Central memory CD8-positive, alpha-beta T cell (primary cell): ENCODE results near the gene SDHC.

Source experiments
- ATAC-seq: fragments of 150-1000 bp; cut with Tn5 transposase; replicated peaks from 2 replicates; pipeline ENCODE4 v1.10.0; 2022; ENCODE audit warnings: mild to moderate bottlenecking, moderate FRiP score, moderate number of reproducible peaks; ENCODE audit not compliant: poor library complexity, severe bottlenecking; ENCODE audit errors: extremely low read depth
- DNase-seq, 2 donors: peaks; one replicate each; pipeline ENCODE4 v3.0.0; 2021; ENCODE audit warnings: low spot score in 2 of 2
- H3K27ac Mint-ChIP-seq: one replicate; pipeline ENCODE4 v1.8.0; 2022; ENCODE audit warnings: low read depth, mild to moderate bottlenecking, moderate library complexity, mixed read lengths
- H3K27me3 Mint-ChIP-seq: one replicate; pipeline ENCODE4 v1.8.0; 2022; ENCODE audit warnings: mixed read lengths
- H3K36me3 Mint-ChIP-seq: one replicate; pipeline ENCODE4 v1.8.0; 2022; ENCODE audit warnings: mild to moderate bottlenecking, moderate library complexity, mixed read lengths; ENCODE audit not compliant: insufficient read depth
- H3K4me1 Mint-ChIP-seq: one replicate; pipeline ENCODE4 v1.8.0; 2022; ENCODE audit warnings: mixed read lengths
- H3K4me3 Mint-ChIP-seq: one replicate; pipeline ENCODE4 v1.8.0; 2022; ENCODE audit warnings: mild to moderate bottlenecking, moderate library complexity, mixed read lengths
- H3K9me3 Mint-ChIP-seq: one replicate; pipeline ENCODE4 v1.8.0; 2022; ENCODE audit warnings: mixed read lengths

SDHC gene

GRCh38 chr1:161314201-161314981, at the start of gene SDHC:
Gene SDHC (plus strand): TSS chr1:161314381. CDS start chr1:161314406, 25 bp downstream.
- peak within 1 kb of the TSS; percentile 95 for H3K4me3 Mint-ChIP-seq
- no peaks in the 10 kb centered on the region for H3K9me3 Mint-ChIP-seq
- H3K4me1 Mint-ChIP-seq: peaks cover 18% of the 10 kb centered on the region
- H3K36me3 Mint-ChIP-seq: peaks cover 15% of the 10 kb centered on the region
- DNase-seq (peak; percentile 83 to 87), ATAC-seq (peak; percentile 99)
- H3K27me3 Mint-ChIP-seq: no peaks in the 10 kb centered on the region
- peak within 1 kb of the TSS; percentile 99 for H3K27ac Mint-ChIP-seq

- Mint-ChIP-seq H3K27ac (no peak overlapping the region), H3K4me1 (peaks cover 4% of the 10 kb centered on the region), H3K27me3 (peaks cover 56% of the 10 kb centered on the region), H3K9me3 (no peaks in the 10 kb centered on the region), H3K4me3 (no peak overlapping the region), H3K36me3 (no peaks in the 10 kb centered on the region)
- ATAC-seq: no peak
- DNase-seq: no peak
Measured at GRCh38 chr1:161265305-161265704, 48.9 kb upstream of the SDHC start.

DNA sequence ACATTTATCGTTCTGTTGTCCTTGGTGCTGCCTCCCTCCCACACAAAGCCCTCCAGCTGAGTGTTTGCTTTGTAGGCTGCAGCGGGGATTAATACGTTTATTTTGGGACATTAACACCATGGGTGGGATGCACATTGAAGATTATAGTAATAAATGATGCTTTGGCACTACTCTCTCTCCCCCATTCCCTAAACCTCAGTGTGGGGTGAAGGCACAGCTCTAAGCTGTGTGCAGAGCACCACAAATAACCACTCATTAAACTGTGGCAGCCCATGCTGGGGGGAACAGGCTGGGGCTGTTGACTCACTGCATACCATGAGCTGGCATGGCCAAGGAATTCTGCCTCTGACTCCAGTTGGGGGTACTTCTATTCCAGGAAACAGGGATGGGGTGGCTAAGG, 48.0 kb upstream of the SDHC start:
- DNase-seq: no peak
- H3K27me3 Mint-ChIP-seq: peaks cover 47% of the 10 kb centered on the region

GRCh38 chr1:161266836-161267235, 47.3 kb upstream of the SDHC start:
- Mint-ChIP-seq H3K4me3 (no peak overlapping the region), H3K36me3 (peaks cover 1% of the 10 kb centered on the region), H3K9me3 (no peaks in the 10 kb centered on the region), H3K27me3 (peaks cover 46% of the 10 kb centered on the region), H3K4me1 (no peaks in the 10 kb centered on the region), H3K27ac (no peak overlapping the region)
- no peak for DNase-seq
- ATAC-seq: no peak

More for the DNA sequence above, 48.0 kb upstream of the SDHC start:
- no peak for ATAC-seq
- Mint-ChIP-seq H3K27ac (no peak overlapping the region), H3K36me3 (no peaks in the 10 kb centered on the region), H3K9me3 (no peaks in the 10 kb centered on the region), H3K4me3 (no peak overlapping the region), H3K4me1 (no peaks in the 10 kb centered on the region)

DNA sequence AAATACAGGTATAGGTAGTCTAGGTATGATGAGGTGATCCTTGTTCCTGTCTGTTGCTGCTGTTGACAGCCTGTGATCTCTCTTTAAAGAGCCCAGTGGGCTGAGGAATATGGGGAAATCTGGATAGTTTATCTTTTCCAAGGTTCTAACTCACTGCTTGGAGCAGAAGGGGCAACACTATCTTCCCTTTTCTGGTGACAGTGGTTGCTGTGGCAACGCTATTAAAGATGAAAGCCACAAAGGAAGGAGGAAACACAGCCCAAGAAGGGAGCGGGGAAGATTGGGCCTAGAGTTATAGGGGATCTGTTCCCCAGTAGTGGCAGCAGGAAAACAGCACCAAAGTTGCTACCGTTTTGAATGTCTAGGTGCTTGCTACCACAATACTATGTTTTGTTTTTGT, 46.9 kb upstream of the SDHC start:
- no peaks in the 10 kb centered on the region for H3K4me1 Mint-ChIP-seq
- ATAC-seq (no peak), DNase-seq (no peak)
- no peak overlapping the region for H3K27ac Mint-ChIP-seq
- peaks cover 1% of the 10 kb centered on the region for H3K36me3 Mint-ChIP-seq
- no peaks in the 10 kb centered on the region for H3K9me3 Mint-ChIP-seq
- peaks cover 46% of the 10 kb centered on the region for H3K27me3 Mint-ChIP-seq
- H3K4me3 Mint-ChIP-seq: no peak overlapping the region

DNA sequence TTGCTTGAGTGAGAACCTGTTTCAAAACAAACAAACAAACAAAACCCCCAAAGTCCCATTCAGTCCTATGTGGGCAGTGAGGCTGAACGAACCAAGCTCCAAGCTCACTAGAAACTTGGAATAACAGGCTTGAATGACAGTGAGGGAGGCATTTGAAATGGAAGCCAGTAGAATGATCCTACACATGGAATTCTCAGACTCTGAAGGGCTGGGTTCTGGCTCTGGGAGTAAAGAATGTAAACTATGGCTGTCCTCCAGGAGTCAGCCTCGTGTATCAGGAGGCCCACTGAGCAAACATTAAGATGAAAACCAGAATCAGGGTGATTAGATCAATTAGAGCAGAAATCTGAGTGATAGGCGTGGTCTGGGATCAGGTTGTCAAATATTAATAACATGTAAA, 40.8 kb upstream of the SDHC start:
- peaks cover 37% of the 10 kb centered on the region for H3K27me3 Mint-ChIP-seq
- ATAC-seq: no peak

GRCh38 chr1:161274874-161275273, 39.3 kb upstream of the SDHC start:
- Mint-ChIP-seq H3K27me3 (peaks cover 37% of the 10 kb centered on the region), H3K36me3 (peaks cover 1% of the 10 kb centered on the region), H3K4me1 (no peaks in the 10 kb centered on the region)

More for the DNA sequence above, 40.8 kb upstream of the SDHC start:
- no peaks in the 10 kb centered on the region for H3K4me1 Mint-ChIP-seq
- no peaks in the 10 kb centered on the region for H3K9me3 Mint-ChIP-seq
- peaks cover 1% of the 10 kb centered on the region for H3K36me3 Mint-ChIP-seq
- H3K27ac Mint-ChIP-seq: no peak overlapping the region
- H3K4me3 Mint-ChIP-seq: no peak overlapping the region
- no peak for DNase-seq

DNA sequence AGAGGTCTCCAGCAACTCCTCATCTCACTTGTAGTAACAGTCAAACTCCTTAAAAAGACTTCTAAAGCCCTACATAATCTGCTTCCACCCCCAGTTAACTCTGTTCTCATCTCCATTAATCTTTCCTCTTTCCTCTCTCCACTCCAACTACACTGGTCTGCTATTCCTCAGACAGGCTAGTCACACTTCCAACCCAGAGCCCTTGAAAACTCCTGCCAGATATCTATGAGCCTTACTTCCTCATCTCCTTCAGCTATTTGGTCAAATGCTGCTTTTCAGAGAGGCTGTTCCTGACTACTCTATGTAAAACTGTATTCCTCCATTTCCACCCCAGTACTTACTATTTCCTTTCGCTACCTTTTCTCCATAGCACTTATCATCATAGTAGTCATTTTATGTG, 31.2 kb upstream of the SDHC start:
- no peaks in the 10 kb centered on the region for H3K36me3 Mint-ChIP-seq
- H3K4me1 Mint-ChIP-seq: no peaks in the 10 kb centered on the region
- no peaks in the 10 kb centered on the region for H3K9me3 Mint-ChIP-seq
- no peak overlapping the region for H3K27ac Mint-ChIP-seq
- no peak overlapping the region for H3K4me3 Mint-ChIP-seq
- no peak for DNase-seq
- ATAC-seq: no peak
- H3K27me3 Mint-ChIP-seq: peaks cover 12% of the 10 kb centered on the region

More at GRCh38 chr1:161274874-161275273, 39.3 kb upstream of the SDHC start:
- no peak for ATAC-seq
- Mint-ChIP-seq H3K27ac (no peak overlapping the region), H3K4me3 (no peak overlapping the region), H3K9me3 (no peaks in the 10 kb centered on the region)
- DNase-seq: no peak

GRCh38 chr1:161285113-161285512, 29.1 kb upstream of the SDHC start:
- ATAC-seq (no peak), DNase-seq (no peak)
- no peak overlapping the region for H3K27ac Mint-ChIP-seq
- no peaks in the 10 kb centered on the region for H3K4me1 Mint-ChIP-seq
- H3K9me3 Mint-ChIP-seq: no peaks in the 10 kb centered on the region
- peaks cover 12% of the 10 kb centered on the region for H3K27me3 Mint-ChIP-seq
- no peaks in the 10 kb centered on the region for H3K36me3 Mint-ChIP-seq
- H3K4me3 Mint-ChIP-seq: no peak overlapping the region

GRCh38 chr1:161285521-161285920, 28.7 kb upstream of the SDHC start:
- Mint-ChIP-seq H3K4me3 (no peak overlapping the region), H3K27me3 (peaks cover 12% of the 10 kb centered on the region), H3K27ac (no peak overlapping the region), H3K9me3 (no peaks in the 10 kb centered on the region), H3K4me1 (no peaks in the 10 kb centered on the region), H3K36me3 (no peaks in the 10 kb centered on the region)
- no peak for DNase-seq
- no peak for ATAC-seq

DNA sequence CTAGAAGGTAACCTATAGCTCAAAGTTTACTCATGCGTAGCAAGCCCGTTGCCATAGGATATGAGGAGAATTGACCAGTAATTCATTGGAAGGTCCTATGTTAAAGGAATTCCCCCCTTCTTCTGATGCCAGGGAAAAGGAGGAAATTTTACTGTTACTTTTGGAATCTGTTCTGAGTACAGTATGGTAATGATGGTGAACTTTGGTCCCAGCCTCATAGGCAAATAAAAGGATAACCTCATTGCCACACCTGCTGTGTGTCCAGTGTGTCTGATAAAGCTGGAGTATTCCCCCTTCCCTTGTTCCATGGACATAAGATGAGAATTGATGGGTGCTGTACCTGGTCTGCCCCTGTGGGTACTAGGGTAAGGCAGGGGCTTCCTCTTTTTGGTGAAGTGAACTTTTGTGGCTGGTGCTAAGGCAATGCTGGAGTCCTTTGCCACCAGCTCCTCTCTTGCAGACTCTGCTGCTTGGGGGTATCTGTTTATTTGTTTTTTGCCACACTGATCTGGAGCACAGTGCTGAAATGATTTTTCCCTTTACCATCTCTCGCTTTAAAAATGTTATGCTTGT, 26.6 kb upstream of the SDHC start:
- ATAC-seq: no peak
- Mint-ChIP-seq H3K36me3 (peaks cover 5% of the 10 kb centered on the region), H3K4me1 (peaks cover 6% of the 10 kb centered on the region)

GRCh38 chr1:161290779-161291178, 23.4 kb upstream of the SDHC start:
- H3K4me1 Mint-ChIP-seq: peaks cover 6% of the 10 kb centered on the region
- H3K9me3 Mint-ChIP-seq: no peaks in the 10 kb centered on the region
- ATAC-seq (no peak), DNase-seq (no peak)
- H3K27ac Mint-ChIP-seq: no peak overlapping the region
- H3K36me3 Mint-ChIP-seq: peaks cover 5% of the 10 kb centered on the region
- no peak overlapping the region for H3K4me3 Mint-ChIP-seq
- no peaks in the 10 kb centered on the region for H3K27me3 Mint-ChIP-seq

More for the DNA sequence above, 26.6 kb upstream of the SDHC start:
- Mint-ChIP-seq H3K4me3 (no peak overlapping the region), H3K9me3 (no peaks in the 10 kb centered on the region), H3K27me3 (peaks cover 9% of the 10 kb centered on the region), H3K27ac (no peak overlapping the region)
- no peak for DNase-seq

DNA sequence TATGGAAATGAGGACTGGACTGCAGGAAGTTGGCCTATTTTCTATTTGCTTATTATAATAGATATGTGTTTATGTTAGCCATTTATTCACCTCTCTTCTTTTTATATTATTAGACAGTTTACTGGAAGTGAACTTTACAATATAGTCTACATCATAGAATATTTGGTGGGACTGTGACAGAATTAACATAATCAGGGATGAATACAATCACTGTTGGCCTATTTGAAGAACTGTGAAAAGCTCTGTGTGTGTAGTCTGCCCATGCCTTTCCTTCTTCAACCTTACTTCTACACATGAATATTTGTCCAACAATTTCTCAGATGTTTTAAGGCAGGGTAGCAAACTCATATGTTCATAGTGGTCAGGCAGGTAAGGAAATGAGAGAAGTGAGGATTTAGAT, 16.8 kb upstream of the SDHC start:
- no peak for DNase-seq
- H3K27me3 Mint-ChIP-seq: no peaks in the 10 kb centered on the region
- H3K4me1 Mint-ChIP-seq: peaks cover 6% of the 10 kb centered on the region
- no peaks in the 10 kb centered on the region for H3K36me3 Mint-ChIP-seq
- H3K27ac Mint-ChIP-seq: no peak overlapping the region
- H3K4me3 Mint-ChIP-seq: no peak overlapping the region
- ATAC-seq: no peak
- H3K9me3 Mint-ChIP-seq: no peaks in the 10 kb centered on the region
